Fibroblast of lung (primary cell): ENCODE measurements around the gene CSNK2B. TPM values are rescaled to one million over a fixed set of nuclear protein-coding genes. Genes with fewer than 3 reads are reported as not detected.

Source experiments
- DNase-seq, 2 donors: peaks; one replicate each; pipeline versions ENCODE4 v3.0.0 to v3.0.0-alpha.2; 2010; ENCODE audit warnings: low read depth in 2 of 2
- H2AFZ ChIP-seq: 2 replicates; pipeline ENCODE4 v1.5.1; 2012; ENCODE audit warnings: low read length, control low read depth, inconsistent platforms
- H3K27ac ChIP-seq: 2 replicates; pipeline ENCODE4 v1.5.1; 2011; ENCODE audit warnings: low read length, control low read depth; ENCODE audit not compliant: insufficient read depth
- H3K27me3 ChIP-seq: 2 replicates; pipeline ENCODE4 v1.5.1; 2011; ENCODE audit warnings: mild to moderate bottlenecking, low read length; ENCODE audit not compliant: control insufficient read depth, insufficient read depth
- H3K36me3 ChIP-seq: 2 replicates; pipeline ENCODE4 v1.5.1; 2011; ENCODE audit warnings: low read length; ENCODE audit not compliant: control insufficient read depth, insufficient read depth
- H3K4me1 ChIP-seq: 2 replicates; pipeline ENCODE4 v1.5.1; 2011; ENCODE audit warnings: low read length; ENCODE audit not compliant: control insufficient read depth, insufficient read depth; ENCODE audit errors: extremely low read depth
- H3K4me2 ChIP-seq: 2 replicates; pipeline ENCODE4 v1.5.1; 2011; ENCODE audit warnings: low read length, control low read depth; ENCODE audit not compliant: insufficient read depth; ENCODE audit errors: extremely low read depth
- H3K4me3 ChIP-seq, 4 experiments: fragments of 200-600 bp in 1 of 4; sonication (generic) in 1 of 4; replicated peaks in 1 of 4; 2 replicates each; pipeline ENCODE4 v1.5.1; 2011 to 2016; ENCODE audit warnings: low read length in 4 of 4, low read depth in 3 of 4, mild to moderate bottlenecking in 3 of 4, control low read depth in 2 of 4, inconsistent platforms in 1 of 4, mixed read lengths in 1 of 4; ENCODE audit not compliant: insufficient read depth in 1 of 4; ENCODE audit errors: control extremely low read depth in 1 of 4
- H3K79me2 ChIP-seq: 2 replicates; pipeline ENCODE4 v1.5.1; 2012; ENCODE audit warnings: mild to moderate bottlenecking, low read length, inconsistent platforms; ENCODE audit not compliant: control insufficient read depth, insufficient read depth
- H3K9ac ChIP-seq: 2 replicates; pipeline ENCODE4 v1.5.1; 2011; ENCODE audit warnings: mild to moderate bottlenecking, low read length, control low read depth; ENCODE audit not compliant: insufficient read depth
- H3K9me3 ChIP-seq: 2 replicates; pipeline ENCODE4 v1.5.1; 2012; ENCODE audit warnings: low read depth, low read length; ENCODE audit not compliant: control insufficient read depth, insufficient read depth
- H4K20me1 ChIP-seq: 2 replicates; pipeline ENCODE4 v1.5.1; 2011; ENCODE audit warnings: low read length; ENCODE audit not compliant: control insufficient read depth, insufficient read depth; ENCODE audit errors: extremely low read depth
- EZH2 ChIP-seq: IDR thresholded peaks from 2 replicates; pipeline ENCODE4 v1.5.1; 2012; ENCODE audit warnings: low read length, control low read depth, mild to moderate bottlenecking; ENCODE audit errors: missing control alignments
- polyA plus RNA-seq, 2 donors: library from polyadenylated mRNA; depleted of rRNA in 1 of 2; stranded (reverse) in 1 of 2; unstranded in 1 of 2; fragments of >200 nt; gene quantifications; 2 replicates each; pipeline ENCODE4 v1.2.1, GENCODE V29; 2011 to 2012; ENCODE audit warnings: missing spikeins in 1 of 2
- total RNA-seq: library from RNA; depleted of rRNA; stranded (reverse); fragments of >200 nt; gene quantifications from 2 replicates; pipeline ENCODE4 v1.2.1, GENCODE V29; 2014
- TF ChIP-seq, protein P1 (sequence below), 2 donors: IDR thresholded peaks in 1 of 2; conservative IDR thresholded peaks in 1 of 2; 1 replicate in 1 of 2; 2 replicates in 1 of 2; pipeline ENCODE4 v1.5.1; 2011 to 2012; ENCODE audit warnings: low read length in 2 of 2, control low read depth in 1 of 2, inconsistent platforms in 1 of 2, low read depth in 1 of 2, mild to moderate bottlenecking in 1 of 2

CSNK2B gene
- total and polyA plus RNA-seq, 2 donors (not counting 1 experiment from before 2014, with no cell fraction given) = 67.2 to 84.9 TPM

- no peak for DNase-seq
- Histone ChIP-seq H3K36me3 (peaks cover 7% of the 10 kb centered on the region), H3K4me2 (no peak overlapping the region), H4K20me1 (no peaks in the 10 kb centered on the region), H3K4me1 (peaks cover 24% of the 10 kb centered on the region), H3K27ac (no peak overlapping the region), H3K79me2 (peaks cover 51% of the 10 kb centered on the region), H2AFZ (no peak overlapping the region), H3K27me3 (no peaks in the 10 kb centered on the region), H3K4me3 (no peak overlapping the region), H3K9me3 (no peaks in the 10 kb centered on the region), H3K9ac (no peak overlapping the region)
- TF ChIP-seq, protein P1, sequence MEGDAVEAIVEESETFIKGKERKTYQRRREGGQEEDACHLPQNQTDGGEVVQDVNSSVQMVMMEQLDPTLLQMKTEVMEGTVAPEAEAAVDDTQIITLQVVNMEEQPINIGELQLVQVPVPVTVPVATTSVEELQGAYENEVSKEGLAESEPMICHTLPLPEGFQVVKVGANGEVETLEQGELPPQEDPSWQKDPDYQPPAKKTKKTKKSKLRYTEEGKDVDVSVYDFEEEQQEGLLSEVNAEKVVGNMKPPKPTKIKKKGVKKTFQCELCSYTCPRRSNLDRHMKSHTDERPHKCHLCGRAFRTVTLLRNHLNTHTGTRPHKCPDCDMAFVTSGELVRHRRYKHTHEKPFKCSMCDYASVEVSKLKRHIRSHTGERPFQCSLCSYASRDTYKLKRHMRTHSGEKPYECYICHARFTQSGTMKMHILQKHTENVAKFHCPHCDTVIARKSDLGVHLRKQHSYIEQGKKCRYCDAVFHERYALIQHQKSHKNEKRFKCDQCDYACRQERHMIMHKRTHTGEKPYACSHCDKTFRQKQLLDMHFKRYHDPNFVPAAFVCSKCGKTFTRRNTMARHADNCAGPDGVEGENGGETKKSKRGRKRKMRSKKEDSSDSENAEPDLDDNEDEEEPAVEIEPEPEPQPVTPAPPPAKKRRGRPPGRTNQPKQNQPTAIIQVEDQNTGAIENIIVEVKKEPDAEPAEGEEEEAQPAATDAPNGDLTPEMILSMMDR (conservative IDR thresholded peaks at IDR 0.05 in 1 of 2, IDR thresholded peaks at IDR 0.05 in 1 of 2; ENCODE audit: low read depth in 1 of 2, low read length in 2 of 2) = no peak
- no peak for TF ChIP-seq EZH2
Observed at GRCh38 chr6:31662124-31662723, 3.7 kb upstream of the CSNK2B start.

- peaks cover 24% of the 10 kb centered on the region for H3K4me1 ChIP-seq
- H3K36me3 ChIP-seq = peaks cover 7% of the 10 kb centered on the region
- H3K27me3 ChIP-seq = no peaks in the 10 kb centered on the region
- TF ChIP-seq, protein P1 (conservative IDR thresholded peaks at IDR 0.05 in 1 of 2, IDR thresholded peaks at IDR 0.05 in 1 of 2; ENCODE audit: low read depth in 1 of 2, low read length in 2 of 2) = no peak
- no peak for TF ChIP-seq EZH2
- peak; percentile 23 to 34 for DNase-seq
- H3K79me2 ChIP-seq = peaks cover 56% of the 10 kb centered on the region
- H3K9ac ChIP-seq = peak overlapping the region; percentile 32
- peak overlapping the region; percentile 95 for H3K4me2 ChIP-seq
- H4K20me1 ChIP-seq = no peaks in the 10 kb centered on the region
- peak overlapping the region; percentile 82 to 94 (median 86) for H3K4me3 ChIP-seq
- H3K27ac ChIP-seq = peak overlapping the region; percentile 87
- H3K9me3 ChIP-seq = no peaks in the 10 kb centered on the region
- no peak overlapping the region for H2AFZ ChIP-seq
Observed at GRCh38 chr6:31663126-31663960, 2.5 kb upstream of the CSNK2B start.

DNA sequence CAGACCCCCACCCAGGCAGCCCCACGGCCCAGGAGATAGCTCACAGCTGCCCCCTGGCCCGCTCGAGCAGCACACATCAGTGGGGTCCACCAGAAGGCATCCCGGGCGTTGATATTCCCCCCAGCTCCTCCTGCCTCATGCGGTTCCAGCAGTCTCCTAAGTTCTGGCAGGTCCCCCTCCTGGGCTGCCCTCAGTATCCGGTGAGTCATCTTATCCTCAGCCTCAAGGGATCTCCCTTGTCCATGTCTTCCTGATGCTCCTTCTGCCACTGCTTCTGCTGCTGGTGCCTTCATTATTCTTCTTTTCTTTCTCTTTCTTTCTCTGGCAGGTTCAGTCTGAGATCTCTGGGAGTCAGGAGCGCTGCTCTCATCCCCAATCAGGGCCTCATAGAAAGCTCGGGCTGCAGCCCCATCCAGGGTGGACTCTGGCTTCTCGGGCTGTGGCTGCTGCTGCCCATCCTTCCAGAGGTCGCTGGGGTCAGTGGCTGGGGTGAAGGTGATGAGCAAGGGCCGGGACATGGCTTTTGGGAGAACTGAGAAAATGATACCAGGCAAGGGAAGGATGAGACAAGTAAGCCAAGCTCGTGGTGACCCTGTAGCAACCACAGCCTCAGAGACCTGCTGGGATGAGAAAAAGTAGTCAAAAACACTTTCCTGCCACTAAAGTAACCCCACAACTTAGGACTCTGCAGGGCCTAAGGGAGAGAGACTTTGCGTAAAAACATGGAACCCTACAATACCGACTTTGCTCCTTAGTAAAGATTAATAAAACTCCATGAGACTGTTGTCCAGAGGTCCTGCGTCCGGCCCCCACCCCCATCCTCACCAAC is 1.7 kb upstream of the CSNK2B start:
- no peaks in the 10 kb centered on the region for H3K27me3 ChIP-seq
- no peaks in the 10 kb centered on the region for H4K20me1 ChIP-seq
- H3K4me3 ChIP-seq = peak overlapping the region; percentile 82 to 94 (median 86)
- H3K36me3 ChIP-seq = peaks cover 12% of the 10 kb centered on the region
- peaks cover 20% of the 10 kb centered on the region for H3K4me1 ChIP-seq
- H3K9ac ChIP-seq = peak overlapping the region; percentile 51
- peak overlapping the region; percentile 87 for H3K27ac ChIP-seq
- TF ChIP-seq EZH2 = no peak
- no peak overlapping the region for H2AFZ ChIP-seq
- DNase-seq = peak; percentile 75 to 83
- H3K79me2 ChIP-seq = peaks cover 56% of the 10 kb centered on the region
- peak overlapping the region; percentile 95 for H3K4me2 ChIP-seq
- no peaks in the 10 kb centered on the region for H3K9me3 ChIP-seq
